Posterior vena cava (tissue), 2 donors: ENCODE data around the gene MARCHF6. TPM values are rescaled to one million over a fixed set of nuclear protein-coding genes. Genes with fewer than 3 reads are reported as not detected.

Experiments
- DNase-seq: peaks from one replicate; pipeline ENCODE4 v3.0.0-alpha.2; 2020; ENCODE audit warnings: low spot score
- intact Hi-C, 2 donors: fragments of 100-400 bp; cut with DNase I; formaldehyde crosslinking; loops; one replicate each; pipeline versions ENCODE4 v1.14.1 to v1.14.2; 2022 to 2023
- total RNA-seq, 2 donors: library from RNA; stranded (reverse); fragmentation: NEBNext Ultra II Directional; extraction: Animal tissue kit (Norgen Biotek cat#: 25700); gene quantifications; one replicate each; pipeline ENCODE4 v1.2.1, GENCODE V29; 2021
- donor health status: DM: yes; HTN: yes; CAD: no.
- donor health status: DM: yes; HTN: yes; CAD: no.

MARCHF6 gene
- total RNA-seq, 2 donors from 2014 or later: 116 to 127 TPM

DNA sequence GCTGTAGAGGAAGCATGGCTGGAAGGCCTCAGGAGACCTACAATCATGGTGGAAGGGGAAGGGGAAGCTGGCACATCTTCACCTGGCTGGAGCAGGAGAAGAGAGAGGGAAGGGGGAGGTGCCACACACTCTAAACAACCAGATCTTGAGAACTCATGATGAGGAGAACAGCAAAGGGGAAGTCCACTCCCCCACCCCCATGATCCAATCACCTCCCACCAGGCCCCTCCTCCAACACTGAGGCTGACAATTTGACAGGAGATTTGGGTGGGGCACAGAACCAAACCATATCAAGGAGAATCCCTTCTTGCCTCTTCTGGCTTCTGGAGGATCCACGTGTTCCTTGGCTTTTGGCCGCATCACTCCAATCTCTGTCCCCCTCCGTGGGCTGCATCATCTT is 32.7 kb upstream of the MARCHF6 start:
- DNase-seq: peak; percentile 12
- intact Hi-C loops: loop anchor here in 1 of 2 donors (5.0 kb wide), 1 partner anchor 288 kb away; no protein-coding TSS in a partner anchor

DNA sequence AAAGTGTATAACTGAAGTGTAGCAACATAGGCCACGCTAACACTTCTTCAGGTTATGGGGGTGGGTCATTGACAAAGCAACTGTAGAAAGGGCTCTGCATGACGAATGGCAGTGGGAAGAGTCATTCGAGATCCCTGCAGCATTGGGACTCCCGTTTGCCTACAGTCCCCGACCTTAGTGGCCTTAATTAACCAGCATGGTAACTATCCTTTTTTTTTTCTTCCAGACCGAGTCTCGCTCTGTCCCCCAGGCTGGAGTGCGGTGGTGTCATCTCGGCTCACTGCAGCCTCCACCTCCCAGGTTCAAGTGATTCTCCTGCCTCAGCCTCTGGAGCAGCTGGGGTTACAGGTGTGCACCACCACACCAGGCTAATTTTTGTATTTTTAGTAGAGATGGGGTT is 31.6 kb upstream of the MARCHF6 start:
- no peak for DNase-seq
- intact Hi-C loops: loop anchor here in 1 of 2 donors (5.0 kb wide), 1 partner anchor 290 kb away; no protein-coding TSS in a partner anchor

DNA sequence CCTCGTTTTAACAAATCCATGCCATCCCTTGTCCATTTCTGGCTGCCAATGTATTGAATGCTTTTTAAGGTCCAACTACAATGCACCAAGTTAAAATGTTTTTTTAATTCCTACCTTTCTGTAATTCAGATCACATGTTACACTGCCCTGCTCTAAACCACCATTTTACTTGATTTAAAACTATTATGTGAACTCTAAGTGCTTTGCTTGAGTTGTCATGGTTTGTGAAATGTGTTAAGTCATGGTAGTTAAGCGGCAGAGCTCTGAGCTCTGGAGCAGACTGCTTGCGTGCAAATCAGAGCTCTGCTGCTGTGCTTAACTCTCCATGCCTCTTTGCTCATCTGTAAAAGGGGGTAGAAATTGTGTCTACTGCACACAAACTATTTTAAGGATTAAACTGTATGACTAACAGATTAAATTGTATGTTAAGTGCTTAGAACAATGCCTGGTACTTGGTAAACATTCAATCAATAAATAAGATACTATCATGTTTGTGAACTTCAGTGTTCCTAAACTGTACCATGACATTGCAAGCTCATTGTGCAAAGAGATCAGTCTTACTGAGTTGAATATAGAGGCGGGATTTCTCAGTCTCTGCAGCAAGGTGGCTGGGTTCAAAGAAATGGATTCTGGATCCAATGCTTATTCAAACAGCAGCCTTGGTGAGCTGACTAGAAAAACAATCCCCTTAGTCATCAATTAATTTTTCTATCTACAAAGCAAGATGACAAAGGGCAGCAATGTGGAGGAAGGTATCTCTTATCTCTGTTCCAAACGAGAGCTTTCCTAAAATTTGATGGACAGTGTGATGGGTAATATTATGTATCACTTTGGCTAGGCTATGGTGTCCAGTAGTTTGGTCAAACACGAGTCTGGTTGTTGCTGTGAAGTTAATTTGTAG is 29.7 kb upstream of the MARCHF6 start:
- no peak for DNase-seq
- intact Hi-C loops: loop anchor here in 1 of 2 donors (5.0 kb wide), 1 partner anchor 292 kb away; no protein-coding TSS in a partner anchor

DNA sequence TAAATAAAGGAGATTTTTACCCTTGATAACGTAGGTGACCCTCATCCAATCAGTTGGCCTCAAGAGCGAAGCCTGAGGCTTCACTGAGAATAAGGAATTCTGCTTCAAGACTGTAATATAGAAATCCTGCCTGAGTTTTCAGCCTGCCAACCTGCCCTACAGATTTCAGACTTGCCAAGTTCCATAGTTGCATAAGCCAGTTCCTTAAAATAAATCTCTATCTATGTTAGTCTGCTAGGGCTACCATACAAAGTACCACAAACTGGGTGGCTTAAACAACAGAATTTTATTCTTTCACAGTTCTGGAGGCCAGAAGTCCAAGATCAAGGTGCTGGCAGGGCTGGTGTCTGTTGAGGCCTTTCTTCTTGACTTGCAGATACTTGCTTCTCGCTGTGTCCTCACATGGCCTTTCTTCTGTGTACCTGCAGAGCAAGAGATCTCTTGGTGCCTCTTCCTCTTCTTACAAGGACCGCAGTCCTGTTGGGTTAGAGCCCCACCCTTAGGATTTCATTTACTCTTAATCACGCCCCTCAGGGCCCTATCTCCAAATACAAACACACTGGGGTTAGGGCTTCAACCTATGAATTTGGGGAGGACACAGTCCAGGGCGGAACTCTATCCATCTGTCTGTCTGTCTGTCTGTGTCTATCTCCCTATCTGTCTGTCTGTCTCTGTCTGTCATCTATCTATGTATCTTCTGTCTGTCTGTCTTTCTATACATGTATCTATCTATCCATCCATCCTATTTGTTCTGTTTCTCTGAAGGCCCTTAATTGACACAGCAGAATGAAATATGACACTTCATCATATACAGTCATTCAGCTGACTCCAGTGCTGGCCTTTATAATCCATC is 28.8 kb upstream of the MARCHF6 start:
- intact Hi-C loops: loop anchor here in 1 of 2 donors (5.0 kb wide), 2 partner anchors 292 to 948 kb away; no protein-coding TSS in a partner anchor
- DNase-seq: peak; percentile 23

DNA sequence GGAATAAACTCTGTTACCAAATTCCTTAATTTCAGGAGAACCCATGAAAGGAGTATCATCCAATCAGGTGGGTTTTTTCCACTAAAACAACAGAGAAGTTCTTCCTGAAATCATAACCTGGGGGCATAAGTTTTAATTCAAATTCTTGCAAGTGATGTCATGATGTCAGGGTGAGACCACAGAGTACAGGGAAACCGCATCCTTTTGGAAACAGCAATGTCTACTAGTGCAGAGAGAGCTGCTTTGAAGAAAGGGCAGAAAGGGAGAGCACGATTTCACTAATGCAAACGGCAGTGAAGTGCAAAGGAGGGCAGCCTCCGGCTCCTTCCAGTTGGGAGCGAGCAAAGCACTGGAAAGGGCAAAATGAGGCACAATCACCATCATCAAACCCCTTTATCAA is 25.2 kb upstream of the MARCHF6 start:
- intact Hi-C loops: loop anchor here in 1 of 2 donors (5.0 kb wide), 1 partner anchor 944 kb away; no protein-coding TSS in a partner anchor
- no peak for DNase-seq

DNA sequence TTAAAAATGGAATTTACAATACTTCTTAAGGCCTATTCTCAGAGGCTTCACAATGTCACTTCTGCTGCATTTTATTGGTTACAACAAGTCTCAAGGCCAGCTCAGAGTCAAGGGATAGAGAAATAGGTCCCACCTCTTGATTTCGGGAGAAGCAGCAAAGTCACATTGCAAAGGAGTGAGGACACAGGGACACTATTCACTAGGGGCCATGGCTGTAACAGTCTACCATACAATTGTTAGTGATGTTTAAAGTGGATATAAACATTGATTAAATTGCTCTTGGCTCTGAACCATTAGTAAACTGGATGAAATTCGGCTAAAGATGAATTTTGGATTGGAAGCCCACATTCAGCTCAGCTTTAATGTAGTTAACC is 24.1 kb upstream of the MARCHF6 start:
- intact Hi-C loops: loop anchor here in 1 of 2 donors (5.0 kb wide), 1 partner anchor 943 kb away; no protein-coding TSS in a partner anchor
- DNase-seq: no peak

DNA sequence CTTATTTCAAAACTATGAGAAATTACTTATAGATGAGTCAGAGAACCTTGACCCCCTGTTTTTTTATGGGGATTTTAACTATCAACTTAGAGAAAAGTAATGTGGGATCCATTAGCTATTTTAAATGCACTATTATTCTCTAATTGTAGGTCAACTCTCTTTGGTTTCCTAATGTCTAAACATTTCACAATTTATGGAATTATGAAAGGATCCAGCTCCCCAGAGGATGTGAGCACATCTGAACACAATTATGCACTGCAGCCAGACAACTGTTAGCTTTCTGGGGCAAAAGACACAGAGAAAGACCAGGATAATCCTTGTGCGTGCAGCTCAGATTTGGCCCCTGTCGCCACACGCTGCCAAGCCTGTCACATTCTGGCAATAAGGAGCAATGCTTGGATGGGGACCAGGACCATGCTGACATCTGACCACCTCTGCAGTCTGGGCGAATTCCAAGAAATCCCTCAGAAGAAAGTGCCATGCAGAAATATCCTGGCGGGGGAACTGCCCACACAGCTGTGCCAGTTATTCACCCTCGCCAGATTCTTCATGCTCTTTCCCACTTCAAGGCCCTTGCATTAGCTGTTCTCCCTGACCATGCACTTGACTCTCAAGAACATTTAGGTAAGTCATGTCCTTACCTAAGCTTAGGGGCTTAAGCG is 23.5 kb upstream of the MARCHF6 start:
- DNase-seq: no peak
- intact Hi-C loops: loop anchor here in 1 of 2 donors (5.0 kb wide), 2 partner anchors 468 to 942 kb away; no protein-coding TSS in a partner anchor

DNA sequence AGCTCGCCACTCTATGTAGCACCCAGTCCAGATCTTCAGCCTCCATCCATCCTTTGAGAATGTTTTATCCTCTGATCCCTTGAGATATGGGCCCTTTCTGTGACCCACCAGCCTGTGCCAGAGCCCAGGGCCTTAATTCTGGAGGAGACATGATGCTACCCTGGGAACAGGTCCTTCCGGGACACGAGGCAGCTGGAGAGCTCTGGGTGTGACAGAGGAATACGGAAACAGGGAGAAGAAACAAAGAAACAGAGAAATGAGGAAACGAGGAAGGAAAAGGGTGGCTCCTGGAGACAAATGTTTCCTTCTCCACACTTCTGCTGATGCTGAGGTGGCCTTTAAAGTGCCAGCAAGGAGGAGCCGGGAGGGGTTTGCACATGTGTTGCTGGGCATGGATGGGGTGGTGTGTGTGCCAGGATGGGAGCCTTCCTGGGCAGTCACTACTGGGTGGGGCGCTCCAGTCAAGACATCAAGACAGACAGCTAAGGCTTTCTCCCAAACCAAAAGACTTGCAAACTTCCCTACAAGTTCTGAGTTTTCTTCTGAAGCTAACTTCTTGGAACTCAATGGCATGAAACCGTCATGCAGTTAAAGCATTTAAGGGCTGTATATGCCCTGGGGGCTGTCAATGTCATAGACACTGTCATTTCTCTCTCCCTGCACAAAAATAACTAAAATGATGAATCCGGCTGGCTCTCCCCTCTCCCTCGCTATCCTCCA is 22.8 kb upstream of the MARCHF6 start:
- intact Hi-C loops: loop anchor here in 1 of 2 donors (5.0 kb wide), 1 partner anchor 468 kb away; no protein-coding TSS in a partner anchor
- DNase-seq: no peak

DNA sequence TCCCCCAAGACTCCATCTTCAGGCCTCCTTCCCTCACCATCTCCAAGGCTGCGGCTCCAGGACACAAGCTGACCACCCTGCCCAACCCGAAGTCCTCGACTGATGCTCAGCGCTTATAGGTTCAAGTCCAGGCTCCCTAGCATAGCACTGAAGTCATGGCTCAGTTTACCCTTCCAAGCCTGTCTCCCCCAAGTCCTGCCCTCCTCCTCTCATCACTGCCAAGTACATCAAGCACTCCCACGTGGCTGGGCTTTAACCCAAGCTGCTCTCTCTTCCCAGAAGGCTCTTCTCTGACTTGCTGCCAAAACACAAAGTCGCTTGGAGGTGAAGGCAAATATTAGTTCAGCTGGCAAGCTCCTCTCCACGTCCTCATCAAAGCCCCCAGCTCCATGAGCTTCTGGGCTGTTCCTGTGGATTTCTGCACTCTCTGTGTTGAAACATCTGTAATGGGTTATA is 22.1 kb upstream of the MARCHF6 start:
- intact Hi-C loops: loop anchor here in 1 of 2 donors (5.0 kb wide), 1 partner anchor 469 kb away; no protein-coding TSS in a partner anchor
- DNase-seq: no peak

DNA sequence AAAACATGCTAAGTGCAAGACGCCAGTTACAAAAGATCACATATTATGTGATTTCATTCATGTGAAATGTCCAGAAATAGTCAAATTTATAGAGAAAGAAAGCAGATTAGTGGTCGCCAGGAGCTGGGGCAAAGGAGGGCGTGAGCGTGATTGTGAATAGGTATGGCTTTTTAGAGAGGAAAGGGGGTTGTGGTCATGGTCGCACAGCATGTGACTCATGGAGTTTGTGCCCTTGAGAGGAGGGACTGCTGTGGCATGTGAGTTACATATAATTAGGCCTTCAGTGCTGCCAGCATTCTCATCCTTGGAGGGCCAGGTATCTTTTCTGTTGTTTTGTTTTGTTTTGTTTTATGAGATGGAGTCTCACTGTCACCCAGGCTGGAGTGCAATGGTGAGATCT is 21.2 kb upstream of the MARCHF6 start:
- DNase-seq: no peak
- intact Hi-C loops: loop anchor here in 1 of 2 donors (5.0 kb wide), 1 partner anchor 470 kb away; no protein-coding TSS in a partner anchor

DNA sequence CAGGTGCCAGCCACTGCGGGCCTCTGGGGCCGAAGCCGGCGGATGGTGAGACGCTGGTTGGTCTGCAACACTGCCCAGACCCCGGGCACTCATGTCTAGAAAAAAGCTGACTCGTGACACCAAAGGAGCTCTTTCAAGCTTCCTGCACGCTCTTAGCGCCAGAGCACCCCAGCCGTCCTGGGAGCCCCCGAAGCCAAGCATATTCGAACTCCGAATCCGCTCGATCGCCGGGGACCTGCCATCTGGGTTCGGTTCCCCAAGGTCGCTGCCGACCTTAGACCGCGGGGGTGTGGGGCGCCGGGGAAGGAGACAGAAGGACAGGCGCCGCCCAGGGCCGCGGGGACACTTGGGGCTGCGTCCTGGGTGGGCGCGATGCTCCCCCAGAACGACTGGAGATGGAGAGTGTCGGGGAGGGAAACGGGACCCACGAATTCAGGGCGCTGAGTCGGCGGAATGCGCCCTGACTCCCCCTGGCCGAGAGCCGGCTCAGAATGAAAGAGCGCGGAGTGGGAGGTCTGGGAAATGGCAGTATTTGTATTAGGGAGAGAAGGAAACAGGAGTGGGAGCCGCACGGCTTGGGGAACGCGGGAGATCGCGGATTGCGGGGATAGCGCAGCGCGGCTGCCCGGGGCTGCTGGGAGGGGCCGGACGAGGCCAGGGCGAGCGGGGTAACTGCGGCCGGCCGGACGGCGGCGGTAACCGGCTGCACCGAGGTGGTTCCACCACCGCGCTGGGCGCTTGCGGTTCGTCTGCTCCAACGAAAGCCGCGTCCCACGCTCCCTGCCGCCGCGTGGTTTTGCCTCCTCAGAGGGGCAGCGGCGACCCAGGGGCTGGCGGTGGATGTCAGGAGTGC is 20.1 kb upstream of the MARCHF6 start:
- intact Hi-C loops: loop anchor here in 1 of 2 donors (5.0 kb wide), 1 partner anchor 471 kb away; no protein-coding TSS in a partner anchor
- DNase-seq: peak; percentile 81

DNA sequence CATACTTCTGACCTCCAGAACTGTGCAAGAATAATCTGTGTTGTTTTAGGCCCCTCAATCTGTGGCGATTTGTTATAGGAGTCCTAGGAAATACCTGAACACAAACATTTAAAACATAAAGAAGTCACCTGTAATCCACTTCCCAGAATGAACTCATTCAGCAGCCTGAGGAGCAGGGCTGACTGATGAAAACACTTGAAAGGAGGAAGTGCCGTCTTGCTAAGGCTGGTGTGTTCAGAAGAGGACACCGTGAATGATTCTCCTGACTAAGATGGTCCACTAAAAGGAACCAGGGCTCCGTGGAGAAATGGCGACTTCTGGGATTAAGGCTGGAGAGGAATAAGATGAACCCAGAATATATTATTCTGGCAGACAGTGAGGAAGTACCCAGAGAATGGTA is 18.7 kb upstream of the MARCHF6 start:
- DNase-seq: no peak
- intact Hi-C loops: loop anchor here in 1 of 2 donors (5.0 kb wide), 1 partner anchor 473 kb away; no protein-coding TSS in a partner anchor

DNA sequence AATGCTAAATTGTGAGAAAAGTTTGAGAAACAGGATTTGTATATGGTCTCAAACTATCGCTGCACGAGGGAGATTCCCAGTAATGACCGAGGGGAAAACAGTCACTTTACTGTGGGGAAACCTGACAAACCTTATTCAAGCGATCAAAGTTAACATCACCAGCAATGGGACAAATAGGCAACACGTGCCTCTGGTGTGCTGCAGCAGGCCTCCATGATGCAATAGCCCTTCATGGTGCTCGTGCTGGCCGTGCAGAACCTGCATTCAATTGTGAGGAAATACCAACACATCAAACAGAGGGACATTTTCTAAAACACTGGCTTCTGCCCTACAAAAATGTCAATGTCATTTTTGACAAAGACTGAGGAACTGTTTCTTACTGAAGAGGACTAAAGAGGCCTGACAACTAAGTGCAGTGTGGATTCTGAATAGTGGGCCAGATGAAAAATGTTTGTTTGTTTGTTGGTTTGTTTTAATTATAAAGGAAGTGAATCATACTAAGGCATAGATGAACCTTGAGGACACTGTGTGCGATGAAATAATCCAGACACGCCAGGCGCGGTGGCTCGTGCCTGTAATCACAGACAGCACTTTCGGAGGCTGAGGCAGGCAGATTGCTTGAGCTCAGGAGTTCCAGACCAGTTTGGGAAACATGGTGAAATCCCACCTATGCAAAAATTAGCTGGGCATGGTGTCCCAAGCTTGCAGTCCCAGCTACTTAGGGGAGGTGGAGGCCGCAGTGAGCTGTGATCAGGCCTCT is 17.6 kb upstream of the MARCHF6 start:
- intact Hi-C loops: no loop called here

DNA sequence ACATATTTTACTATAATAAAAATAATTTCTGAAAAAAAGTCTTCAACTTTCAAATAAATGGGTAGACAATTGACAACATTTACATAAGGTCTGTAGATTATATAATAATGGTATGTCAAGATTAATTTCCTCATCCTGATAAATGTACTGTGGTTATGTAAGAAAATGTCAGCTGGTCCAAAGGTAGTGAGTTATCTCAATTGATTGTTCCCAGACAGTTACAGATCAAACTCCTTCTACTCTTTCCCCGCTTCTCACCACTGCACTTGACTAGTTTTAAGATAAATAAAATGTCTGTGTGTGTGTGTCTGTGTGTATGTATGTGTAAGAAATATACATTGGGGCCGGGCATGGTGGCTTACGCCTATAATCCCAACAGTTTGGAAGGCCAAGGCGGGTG is 16.4 kb upstream of the MARCHF6 start:
- no peak for DNase-seq
- intact Hi-C loops: no loop called here

More for the DNA sequence above, 17.6 kb upstream of the MARCHF6 start:
- DNase-seq: no peak

DNA sequence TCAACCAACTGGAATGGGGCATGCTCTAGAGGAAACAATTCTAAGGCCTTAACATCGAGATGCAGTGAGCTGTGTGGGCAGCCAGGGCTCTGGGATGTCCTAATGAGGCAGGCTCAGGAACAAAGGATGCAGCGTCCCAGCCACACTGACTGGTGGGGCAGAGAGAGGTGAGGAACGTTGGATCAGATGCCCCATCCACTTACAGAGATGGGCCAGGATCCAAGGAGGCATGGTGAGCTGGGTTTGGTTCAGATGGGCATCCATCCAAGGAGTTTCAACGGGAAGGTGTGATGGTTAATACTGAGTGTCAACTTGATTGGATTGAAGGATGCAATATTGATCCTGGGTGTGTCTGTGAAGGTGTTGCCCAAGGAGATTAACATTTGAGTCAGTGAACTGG is 15.5 kb upstream of the MARCHF6 start:
- intact Hi-C loops: no loop called here
- no peak for DNase-seq

DNA sequence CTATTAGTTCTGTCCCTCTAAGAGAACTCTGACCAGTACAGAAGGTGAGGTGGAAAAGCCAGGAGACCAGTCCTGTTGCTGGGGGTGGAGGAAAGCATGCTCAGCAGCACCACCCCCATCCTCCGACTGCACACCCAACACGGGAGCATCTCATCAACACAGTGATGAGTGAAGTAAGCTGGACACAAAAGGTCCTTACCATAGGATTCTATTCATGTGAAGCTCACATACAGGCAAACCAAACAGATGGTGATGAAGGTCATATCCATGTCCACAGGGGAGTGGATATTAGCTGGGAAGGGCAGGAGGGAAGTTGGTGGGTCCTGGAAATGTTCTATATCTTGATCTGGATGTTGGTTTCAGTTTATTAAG is 14.8 kb upstream of the MARCHF6 start:
- DNase-seq: no peak
- intact Hi-C loops: no loop called here
